NCI-H345 treated with DMSO at 0.1 percent for 48 hours (cell line): ENCODE results near the gene SH3GLB1.
A peak's percentile ranks its signal among the peaks of the same experiment; 100 is the strongest.

ENCODE experiments used
- DNase-seq: peaks from one replicate; lab custom pipeline; 2025; ENCODE audit not compliant: unreplicated experiment; lab: John Stamatoyannopoulos, UW

SH3GLB1 gene

GRCh38 chr1:86731416-86731815 lies 27.0 kb downstream of the SH3GLB1 start:
- DNase-seq, result no peak

- no peak for DNase-seq
Observed at GRCh38 chr1:86733340-86733739, 29.0 kb downstream of the SH3GLB1 start.

DNA sequence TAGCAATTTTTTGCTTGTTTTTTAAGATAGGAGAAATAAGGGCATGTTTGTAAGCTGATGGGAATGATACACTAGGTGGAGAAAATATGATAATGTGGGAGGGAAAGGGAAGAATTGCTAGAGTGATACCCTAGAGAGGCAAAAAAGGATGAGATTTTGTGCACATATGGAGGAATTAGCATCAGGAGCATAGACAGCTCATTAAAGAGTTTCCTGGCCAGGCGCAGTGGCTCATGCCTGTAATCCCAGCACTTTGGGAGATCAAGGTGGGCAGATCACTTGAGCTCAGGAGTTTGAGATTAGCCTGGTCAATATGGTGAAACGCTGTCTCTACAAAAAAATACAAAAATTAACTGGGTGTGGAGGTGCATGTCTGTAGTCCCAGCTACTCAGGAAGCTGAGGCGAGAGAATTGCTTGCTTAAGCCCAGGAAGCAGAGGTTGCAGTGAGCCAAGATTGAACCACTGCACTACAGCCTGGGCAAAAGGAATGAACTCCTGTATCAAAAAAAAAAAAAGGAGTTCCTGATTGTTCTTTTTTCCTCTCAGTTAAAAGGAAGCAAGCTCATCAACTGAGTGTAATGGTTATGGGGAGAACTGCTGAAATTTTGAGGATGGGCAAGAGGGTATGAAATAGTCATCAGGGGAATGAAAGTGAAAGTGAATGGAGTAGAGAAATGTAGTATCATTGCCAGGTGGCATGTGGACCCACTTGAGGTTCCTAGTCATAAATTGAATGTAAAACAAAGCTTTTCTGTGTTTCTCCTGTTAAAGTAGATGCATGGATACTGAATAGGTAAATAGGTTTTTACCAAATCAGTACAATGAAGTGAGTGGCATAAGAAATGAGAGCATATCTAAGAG lies 35.5 kb downstream of the SH3GLB1 start:
- no peak for DNase-seq

- no peak for DNase-seq
Observed at GRCh38 chr1:86741947-86742572, 37.7 kb downstream of the SH3GLB1 start.

DNA sequence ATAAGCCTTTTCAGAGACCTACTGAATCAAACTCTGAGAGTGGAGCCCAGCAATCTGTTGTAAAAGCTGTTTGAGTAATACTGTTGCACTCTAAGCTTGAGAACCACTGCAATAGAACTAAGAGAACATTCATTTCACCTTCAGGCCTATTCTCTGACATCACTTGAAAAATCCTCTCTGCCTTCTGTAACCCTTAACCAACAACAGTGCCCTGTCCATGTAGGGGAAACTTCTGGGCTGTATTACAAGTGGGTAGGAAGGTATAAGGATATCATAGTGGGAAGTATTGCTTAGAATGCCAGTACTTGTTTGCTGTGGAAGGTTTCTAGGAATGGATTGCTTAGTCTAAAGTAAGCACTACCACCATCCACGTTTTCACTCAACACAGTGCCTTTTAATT lies 42.9 kb downstream of the SH3GLB1 start:
- no peak for DNase-seq

GRCh38 chr1:86748622-86749373 lies 44.4 kb downstream of the SH3GLB1 start:
- no peak for DNase-seq

- no peak for DNase-seq
Observed at GRCh38 chr1:86750076-86750475, 45.7 kb downstream of the SH3GLB1 start.

DNA sequence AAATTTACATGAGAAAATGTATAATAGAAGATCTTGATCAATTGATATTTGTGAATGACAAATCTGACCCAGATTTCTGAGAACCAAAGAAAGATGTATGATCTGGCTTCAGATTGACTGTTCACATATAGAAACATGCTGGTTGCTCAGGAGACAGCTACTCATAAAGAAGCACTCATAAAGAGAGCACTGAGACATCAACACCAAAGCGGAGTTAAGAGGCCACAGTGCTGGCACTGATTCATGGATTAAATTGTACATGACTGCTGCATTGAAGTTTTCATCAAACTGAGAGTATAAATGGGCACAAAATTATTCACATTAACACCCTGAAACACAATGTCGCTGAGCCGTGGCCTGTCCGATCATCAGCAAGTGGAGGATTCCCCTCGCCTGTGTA lies 46.2 kb downstream of the SH3GLB1 start:
- DNase-seq, result no peak

- no peak for DNase-seq
Observed at GRCh38 chr1:86751923-86752322, 47.5 kb downstream of the SH3GLB1 start.

- peak; percentile 73 for DNase-seq
Observed at GRCh38 chr1:86753700-86754099, 49.3 kb downstream of the SH3GLB1 start.

GRCh38 chr1:86754265-86754974 lies 50.0 kb downstream of the SH3GLB1 start:
- DNase-seq, result no peak

DNA sequence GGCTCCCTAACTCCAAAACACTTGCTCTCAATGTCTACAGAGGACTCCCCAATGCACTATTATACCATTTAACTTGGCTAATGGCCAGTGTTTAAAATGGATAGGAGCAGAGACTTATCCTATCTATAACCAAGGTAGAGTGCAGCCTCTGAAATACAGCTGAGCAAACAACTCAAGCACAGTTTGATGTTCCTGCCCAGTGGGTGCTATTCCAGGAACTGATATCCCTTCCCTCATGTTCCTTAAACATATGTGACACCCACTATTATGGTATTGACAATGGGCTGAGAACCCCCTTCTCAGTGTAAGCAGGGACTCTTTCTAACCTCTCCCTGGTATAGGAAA lies 51.7 kb downstream of the SH3GLB1 start:
- DNase-seq, result peak; percentile 98

GRCh38 chr1:86757272-86757984 lies 53.1 kb downstream of the SH3GLB1 start:
- no peak for DNase-seq

- peak; percentile 71 for DNase-seq
Observed at GRCh38 chr1:86758570-86758969, 54.2 kb downstream of the SH3GLB1 start.

- DNase-seq, result no peak
Observed at GRCh38 chr1:86760199-86760598, 55.8 kb downstream of the SH3GLB1 start.

DNA sequence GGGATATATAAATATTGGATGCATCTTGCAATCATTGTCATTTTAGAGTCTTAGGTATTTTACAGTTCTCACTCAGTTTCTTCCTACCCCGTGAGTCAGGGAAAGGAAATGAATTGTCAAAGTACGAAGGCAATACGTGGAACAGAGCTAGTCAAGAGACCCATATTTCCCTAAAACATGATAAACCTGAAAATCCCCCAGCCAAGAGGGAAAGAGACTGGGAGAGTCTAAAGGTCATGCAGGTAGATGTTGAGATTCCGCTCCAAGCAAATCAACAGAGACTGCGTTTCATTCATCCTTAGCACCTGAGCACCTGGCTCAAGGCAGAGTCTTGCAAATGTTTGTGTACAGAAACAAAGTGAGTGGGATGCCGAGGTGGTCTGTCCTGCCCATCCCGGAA lies 58.0 kb downstream of the SH3GLB1 start:
- no peak for DNase-seq

DNA sequence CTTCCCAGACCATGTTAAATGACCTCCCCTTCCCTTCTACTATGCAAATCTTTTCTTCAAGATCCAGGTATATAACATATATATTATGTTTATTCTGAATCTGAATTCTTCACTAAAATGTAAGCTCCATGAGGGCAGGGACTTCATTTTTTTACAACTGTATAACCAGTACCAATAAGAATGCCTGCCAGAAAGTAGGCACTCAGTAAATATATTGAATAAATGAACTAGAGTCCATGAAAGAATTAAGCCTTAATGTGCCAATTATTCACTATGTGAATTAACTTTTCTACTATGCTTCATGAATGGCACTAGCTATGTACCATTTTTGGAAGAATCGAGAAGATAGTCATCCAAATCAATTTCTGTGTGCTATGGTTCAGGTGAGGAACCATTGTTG lies 60.1 kb downstream of the SH3GLB1 start:
- DNase-seq, result no peak

- no peak for DNase-seq
Observed at GRCh38 chr1:86765073-86765472, 60.7 kb downstream of the SH3GLB1 start.

GRCh38 chr1:86765674-86766073 lies 61.3 kb downstream of the SH3GLB1 start:
- no peak for DNase-seq

DNA sequence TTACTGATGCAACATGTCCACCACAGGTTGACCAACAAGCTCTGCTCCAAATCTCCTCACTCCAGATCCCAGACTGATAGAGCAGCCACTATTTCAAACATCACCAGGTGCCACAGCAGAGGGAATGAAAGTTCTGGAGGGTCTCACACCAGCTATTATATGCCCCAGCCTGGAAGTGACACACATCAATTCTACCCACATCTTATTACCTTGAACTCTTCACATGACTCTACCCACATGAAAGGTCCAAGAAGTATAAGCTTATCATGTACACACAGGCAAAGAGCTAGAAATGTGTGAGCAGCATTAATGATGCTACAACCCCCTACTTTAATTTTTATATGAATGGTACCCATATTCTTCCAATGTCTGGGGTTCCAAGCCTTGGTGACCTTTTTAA lies 64.2 kb downstream of the SH3GLB1 start:
- no peak for DNase-seq

- DNase-seq, result no peak
Observed at GRCh38 chr1:86769065-86769464, 64.7 kb downstream of the SH3GLB1 start.
